Adrenal gland (tissue), 12 donors: Measurements from ENCODE around the gene LINC01488. TPM values are rescaled to one million over a fixed set of nuclear protein-coding genes. Genes with fewer than 3 reads are reported as not detected.

Experiments
- DNase-seq, 7 donors: peaks; one replicate each; pipeline ENCODE4 v3.0.0-alpha.2; 2019 to 2020
- H3K27ac ChIP-seq, 5 donors: fragments of 200-600 bp; sonication (generic) in 4 of 5; 1 replicate in 3 of 5; 2 replicates in 2 of 5; pipeline versions ENCODE4 v1.5.1 to v1.8.0; 2016 to 2020; ENCODE audit warnings: mild to moderate bottlenecking in 1 of 5
- H3K27me3 ChIP-seq: fragments of 200-600 bp; 2 replicates; pipeline ENCODE4 v1.8.0; 2021
- H3K36me3 ChIP-seq, 2 donors: fragments of 200-600 bp; replicated peaks in 1 of 2; 1 replicate in 1 of 2; 2 replicates in 1 of 2; pipeline versions ENCODE4 v1.5.1 to v1.8.0; 2018 to 2022
- H3K4me1 ChIP-seq, 2 donors: fragments of 200-600 bp; replicated peaks in 1 of 2; 1 replicate in 1 of 2; 2 replicates in 1 of 2; pipeline versions ENCODE4 v1.5.1 to v1.8.0; 2018 to 2021
- H3K4me3 ChIP-seq, 4 donors: fragments of 200-600 bp; sonication (generic) in 3 of 4; one replicate each; pipeline ENCODE4 v1.5.1; 2016 to 2018
- H3K9me3 ChIP-seq, 3 donors: fragments of 200-600 bp; sonication (generic) in 1 of 3; replicated peaks in 1 of 3; 1 replicate in 2 of 3; 2 replicates in 1 of 3; pipeline versions ENCODE4 v1.5.1 to v1.8.0; 2016 to 2021
- POLR2A ChIP-seq, 2 donors: fragments of 450-650 bp; IDR thresholded peaks; one replicate each; pipeline ENCODE4 v1.6.1; 2017; ENCODE audit warnings: antibody characterized with exemption in 2 of 2, mild to moderate bottlenecking in 2 of 2, moderate library complexity in 1 of 2
- WGBS, 4 donors: extraction: QIAGEN DNeasy Blood & Tissue Kit in 2 of 4; methylation state at CpG; one replicate each; pipeline versions ENCODE4 v1.1.5 to v1.1.7; 2013 to 2017; 5-methylcytosine and 5-hydroxymethylcytosine counted together
- intact Hi-C, 2 donors: fragments of 100-400 bp; cut with DNase I; formaldehyde crosslinking; loops; one replicate each; pipeline versions ENCODE4 v1.14.1 to v1.15.0; 2022 to 2023
- polyA plus RNA-seq, 3 donors: library from polyadenylated mRNA; stranded (reverse); fragments of 200-250 nt in 2 of 3; fragments of 350-450 nt in 1 of 3; fragmentation: Illumina TruSeq in 1 of 3; extraction: RNeasy Lipid Tissue Mini Kit (QIAGEN cat#74804) in 1 of 3; gene quantifications; one replicate each; pipeline ENCODE4 v1.2.3, GENCODE V29; 2013 to 2014
- total RNA-seq, 9 donors: library from RNA; depleted of rRNA in 4 of 9; stranded (reverse); fragments of >200 nt in 4 of 9; fragments of 120-200 nt in 1 of 9; fragmentation: NEBNext Ultra II Directional in 1 of 9; extraction: Animal tissue kit (Norgen Biotek cat#: 25700) in 1 of 9; gene quantifications; one replicate each; pipeline versions ENCODE4 v1.1.0 to v1.2.4, GENCODE V29; 2013 to 2023
- TF ChIP-seq, protein P1 (sequence below), 6 experiments: fragments of 450-650 bp in 4 of 6; fragments of 200-600 bp in 2 of 6; sonication (generic) in 1 of 6; IDR thresholded peaks; 1 replicate in 5 of 6; 2 replicates in 1 of 6; pipeline versions ENCODE4 v1.5.1 to v1.8.0; 2016 to 2021; ENCODE audit warnings: antibody characterized with exemption in 6 of 6, mild to moderate bottlenecking in 2 of 6, moderate library complexity in 1 of 6
- donor health status: healthy with polysubstance abuse.
- donor health status: Bipolar disorder and iron deficiency.
- donor health status: DM: yes; HTN: yes; CAD: no.
- donor health status: DM: no; HTN: no; CAD: no.
- donor health status: DM: no; HTN: no; CAD: no.
- donor health status: DM: yes; HTN: yes; CAD: no.

The LINC01488 gene
- total and polyA plus RNA-seq, 12 donors, result not detected

DNA sequence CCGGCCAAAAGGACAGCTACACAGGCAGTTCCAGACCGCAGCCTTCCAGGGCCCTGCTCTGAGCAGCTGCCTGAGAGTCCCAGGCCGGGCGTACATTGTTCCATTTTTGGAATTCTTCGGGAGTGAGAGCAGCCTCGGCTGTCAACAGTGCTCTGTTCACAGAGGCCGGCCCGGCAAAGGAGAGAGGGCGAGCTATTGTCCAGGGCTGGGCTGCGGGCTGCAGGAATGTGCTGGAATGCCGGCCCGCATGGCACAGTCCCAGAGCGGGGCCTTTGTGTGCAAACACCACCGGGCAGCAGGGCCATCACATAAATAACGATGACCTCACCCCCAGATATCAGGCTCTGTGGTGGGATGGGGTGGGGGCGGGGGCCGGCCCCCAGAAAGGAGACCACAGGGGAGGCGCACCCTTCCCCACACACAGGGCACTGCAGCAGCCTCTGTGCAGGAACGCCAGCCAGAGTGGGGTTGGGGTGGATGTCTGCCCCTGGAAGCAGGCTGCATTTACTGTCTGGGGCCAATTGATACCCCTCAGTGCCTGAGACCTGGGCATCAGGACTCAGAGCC, 15.8 kb downstream of the LINC01488 start:
- DNase-seq, result peak in 6 of 7 donors; percentile 22 to 78 (median 54)
- Histone ChIP-seq H3K36me3 (no peaks in the 10 kb centered on the region), H3K9me3 (no peaks in the 10 kb centered on the region), H3K27ac (peak overlapping the region in 2 of 5 donors; percentile 17 to 80), H3K4me3 (no peak overlapping the region), H3K4me1 (no peaks in the 10 kb centered on the region), H3K27me3 (no peaks in the 10 kb centered on the region)
- intact Hi-C loops, result no loop called here
- TF ChIP-seq, protein P1, sequence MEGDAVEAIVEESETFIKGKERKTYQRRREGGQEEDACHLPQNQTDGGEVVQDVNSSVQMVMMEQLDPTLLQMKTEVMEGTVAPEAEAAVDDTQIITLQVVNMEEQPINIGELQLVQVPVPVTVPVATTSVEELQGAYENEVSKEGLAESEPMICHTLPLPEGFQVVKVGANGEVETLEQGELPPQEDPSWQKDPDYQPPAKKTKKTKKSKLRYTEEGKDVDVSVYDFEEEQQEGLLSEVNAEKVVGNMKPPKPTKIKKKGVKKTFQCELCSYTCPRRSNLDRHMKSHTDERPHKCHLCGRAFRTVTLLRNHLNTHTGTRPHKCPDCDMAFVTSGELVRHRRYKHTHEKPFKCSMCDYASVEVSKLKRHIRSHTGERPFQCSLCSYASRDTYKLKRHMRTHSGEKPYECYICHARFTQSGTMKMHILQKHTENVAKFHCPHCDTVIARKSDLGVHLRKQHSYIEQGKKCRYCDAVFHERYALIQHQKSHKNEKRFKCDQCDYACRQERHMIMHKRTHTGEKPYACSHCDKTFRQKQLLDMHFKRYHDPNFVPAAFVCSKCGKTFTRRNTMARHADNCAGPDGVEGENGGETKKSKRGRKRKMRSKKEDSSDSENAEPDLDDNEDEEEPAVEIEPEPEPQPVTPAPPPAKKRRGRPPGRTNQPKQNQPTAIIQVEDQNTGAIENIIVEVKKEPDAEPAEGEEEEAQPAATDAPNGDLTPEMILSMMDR (IDR thresholded peaks at IDR 0.05), result no peak
- TF ChIP-seq POLR2A (IDR thresholded peaks at IDR 0.05), result no peak
- 30 to 45% (median 41%) methylated on average over 4 to 19 of the region's 19 CpGs for WGBS, 4 donors

DNA sequence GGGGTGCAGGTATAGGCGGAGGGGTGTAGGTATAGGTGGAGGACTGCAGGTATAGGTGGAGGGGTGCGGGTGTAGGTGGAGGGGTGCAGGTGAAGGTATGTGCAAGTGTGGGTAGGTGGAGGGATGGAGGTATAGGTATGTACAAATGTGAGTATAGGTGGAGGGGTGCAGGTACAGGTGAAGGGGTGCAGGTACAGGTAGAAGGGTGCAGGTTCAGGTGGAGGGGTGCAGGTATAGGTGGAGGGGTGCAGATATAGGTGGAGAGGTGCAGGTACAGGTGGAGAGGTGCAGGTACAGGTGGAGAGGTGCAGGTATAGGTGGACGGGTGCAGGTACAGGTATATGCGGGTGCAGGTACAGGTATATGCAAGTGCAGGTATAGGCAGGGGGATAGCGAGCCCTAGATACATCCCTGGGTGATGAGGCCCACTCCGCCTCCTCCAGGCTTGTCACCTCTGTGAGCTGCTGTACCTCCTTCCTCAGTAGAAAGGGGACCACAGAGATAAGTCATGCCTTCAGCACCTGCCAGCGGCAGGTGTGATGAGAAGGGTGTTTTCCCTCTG, 17.2 kb downstream of the LINC01488 start:
- TF ChIP-seq, protein P1 (IDR thresholded peaks at IDR 0.05), result no peak
- TF ChIP-seq POLR2A (IDR thresholded peaks at IDR 0.05), result no peak
- Histone ChIP-seq H3K4me1 (no peaks in the 10 kb centered on the region), H3K36me3 (no peaks in the 10 kb centered on the region), H3K9me3 (no peaks in the 10 kb centered on the region), H3K4me3 (no peak overlapping the region), H3K27ac (no peak overlapping the region), H3K27me3 (no peaks in the 10 kb centered on the region)
- WGBS, 4 donors, result 83 to 93% (median 88%) methylated on average over 7 of the region's 7 CpGs
- DNase-seq, result no peak
- intact Hi-C loops, result no loop called here

DNA sequence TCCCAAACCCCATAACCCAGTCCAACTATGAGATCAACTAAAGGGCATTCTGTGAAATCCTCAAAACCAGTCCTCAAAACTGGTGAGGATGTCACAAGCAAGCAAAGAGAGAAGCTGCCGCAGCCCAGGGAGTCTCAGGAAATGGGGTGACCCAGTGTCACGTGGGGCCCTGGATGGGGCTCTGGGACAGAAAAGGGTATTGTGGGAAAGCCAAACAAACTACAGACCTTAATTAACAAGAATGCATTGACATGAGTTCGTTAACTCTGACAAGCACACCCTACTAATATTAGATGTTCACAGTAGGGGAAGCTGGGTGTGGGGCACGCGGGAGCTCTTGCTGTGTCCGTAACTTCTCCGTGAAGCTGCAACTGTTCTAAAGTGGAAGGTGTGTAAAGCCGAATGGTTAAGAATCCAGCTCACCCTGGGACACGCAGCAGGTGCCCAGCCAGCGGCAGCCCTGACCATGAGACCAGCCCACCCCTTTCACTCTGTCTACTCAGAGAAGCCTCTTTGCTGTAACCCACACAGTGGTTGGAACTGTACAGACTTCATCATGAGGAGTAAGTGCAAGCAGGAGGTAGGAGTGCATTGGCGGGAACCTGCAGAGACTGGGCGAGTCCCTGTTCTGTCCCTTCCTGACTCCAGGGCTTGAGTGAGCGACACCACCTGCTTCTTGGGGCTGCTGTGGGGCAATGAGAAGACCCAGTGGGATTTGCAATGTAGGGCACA, 17.9 kb downstream of the LINC01488 start:
- DNase-seq, result no peak
- no peaks in the 10 kb centered on the region for H3K27me3 ChIP-seq
- intact Hi-C loops, result no loop called here
- no peaks in the 10 kb centered on the region for H3K4me1 ChIP-seq
- no peaks in the 10 kb centered on the region for H3K9me3 ChIP-seq
- no peak overlapping the region for H3K27ac ChIP-seq
- H3K36me3 ChIP-seq, result no peaks in the 10 kb centered on the region
- 67 to 78% (median 72%) methylated on average over 11 to 13 of the region's 13 CpGs for WGBS, 4 donors
- no peak overlapping the region for H3K4me3 ChIP-seq
- TF ChIP-seq, protein P1 (IDR thresholded peaks at IDR 0.05), result no peak
- TF ChIP-seq POLR2A (IDR thresholded peaks at IDR 0.05), result no peak

DNA sequence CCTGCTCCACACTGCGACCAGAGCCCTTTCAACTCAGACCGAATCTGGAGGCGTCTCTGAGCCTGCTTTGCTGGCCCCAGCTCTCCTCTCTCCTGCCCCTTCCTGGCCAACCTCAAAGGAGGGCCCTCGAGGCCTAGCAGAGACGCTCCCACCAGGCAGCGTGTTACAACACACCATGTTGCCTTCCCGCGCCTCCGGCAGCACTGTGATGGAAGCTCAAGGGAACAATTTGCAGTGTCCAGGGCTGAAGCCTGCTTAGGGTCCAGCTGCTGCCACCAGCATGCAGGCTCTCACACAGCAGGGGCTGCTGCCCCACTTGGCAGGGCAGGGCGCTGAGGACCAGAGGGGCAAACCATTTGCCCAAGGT, 18.4 kb downstream of the LINC01488 start:
- Histone ChIP-seq H3K4me3 (no peak overlapping the region), H3K4me1 (no peaks in the 10 kb centered on the region), H3K36me3 (no peaks in the 10 kb centered on the region), H3K27me3 (no peaks in the 10 kb centered on the region), H3K9me3 (no peaks in the 10 kb centered on the region), H3K27ac (no peak overlapping the region)
- 90 to 94% (median 90%) methylated on average over 2 to 10 of the region's 10 CpGs for WGBS, 4 donors
- TF ChIP-seq, protein P1 (IDR thresholded peaks at IDR 0.05), result no peak
- no peak for TF ChIP-seq POLR2A (IDR thresholded peaks at IDR 0.05)
- no peak for DNase-seq
- intact Hi-C loops, result no loop called here
